Epithelial cell of esophagus (primary cell): ENCODE results near the gene NHERF1.

Source experiments
- DNase-seq: peaks from one replicate; pipeline ENCODE4 v3.0.0; 2010; ENCODE audit warnings: low read depth
- H3K4me3 ChIP-seq: 2 replicates; pipeline ENCODE4 v1.5.1; 2011; ENCODE audit warnings: mild to moderate bottlenecking, low read length, control low read depth
- TF ChIP-seq, protein P1 (sequence below): IDR thresholded peaks from 2 replicates; pipeline ENCODE4 v1.5.1; 2011; ENCODE audit warnings: low read depth, mild to moderate bottlenecking, low read length, control low read depth, inconsistent platforms; ENCODE audit not compliant: insufficient read depth; ENCODE audit errors: missing control alignments

The NHERF1 gene

DNA sequence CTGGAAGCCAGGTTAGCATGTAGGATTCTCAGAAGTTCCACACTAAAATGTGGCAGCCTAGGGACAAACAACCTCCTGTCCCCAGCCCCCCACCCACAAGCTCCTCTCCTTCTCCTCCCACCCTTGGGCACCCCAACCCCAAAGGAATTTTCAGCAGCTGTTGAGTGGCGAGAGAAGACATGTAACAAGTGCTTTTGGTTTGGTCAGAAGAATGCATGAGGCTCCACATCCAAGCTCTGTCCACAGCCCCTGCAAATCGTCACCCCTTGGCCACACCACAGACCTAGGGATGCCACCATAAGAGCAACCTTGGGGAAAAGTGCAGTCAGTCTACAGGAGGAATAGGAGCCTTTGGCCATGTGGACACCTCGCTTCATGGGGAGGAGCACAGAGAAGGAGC, 23.3 kb upstream of the NHERF1 start:
- H3K4me3 ChIP-seq = no peak overlapping the region
- DNase-seq = no peak
- TF ChIP-seq, protein P1, sequence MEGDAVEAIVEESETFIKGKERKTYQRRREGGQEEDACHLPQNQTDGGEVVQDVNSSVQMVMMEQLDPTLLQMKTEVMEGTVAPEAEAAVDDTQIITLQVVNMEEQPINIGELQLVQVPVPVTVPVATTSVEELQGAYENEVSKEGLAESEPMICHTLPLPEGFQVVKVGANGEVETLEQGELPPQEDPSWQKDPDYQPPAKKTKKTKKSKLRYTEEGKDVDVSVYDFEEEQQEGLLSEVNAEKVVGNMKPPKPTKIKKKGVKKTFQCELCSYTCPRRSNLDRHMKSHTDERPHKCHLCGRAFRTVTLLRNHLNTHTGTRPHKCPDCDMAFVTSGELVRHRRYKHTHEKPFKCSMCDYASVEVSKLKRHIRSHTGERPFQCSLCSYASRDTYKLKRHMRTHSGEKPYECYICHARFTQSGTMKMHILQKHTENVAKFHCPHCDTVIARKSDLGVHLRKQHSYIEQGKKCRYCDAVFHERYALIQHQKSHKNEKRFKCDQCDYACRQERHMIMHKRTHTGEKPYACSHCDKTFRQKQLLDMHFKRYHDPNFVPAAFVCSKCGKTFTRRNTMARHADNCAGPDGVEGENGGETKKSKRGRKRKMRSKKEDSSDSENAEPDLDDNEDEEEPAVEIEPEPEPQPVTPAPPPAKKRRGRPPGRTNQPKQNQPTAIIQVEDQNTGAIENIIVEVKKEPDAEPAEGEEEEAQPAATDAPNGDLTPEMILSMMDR = no peak

DNA sequence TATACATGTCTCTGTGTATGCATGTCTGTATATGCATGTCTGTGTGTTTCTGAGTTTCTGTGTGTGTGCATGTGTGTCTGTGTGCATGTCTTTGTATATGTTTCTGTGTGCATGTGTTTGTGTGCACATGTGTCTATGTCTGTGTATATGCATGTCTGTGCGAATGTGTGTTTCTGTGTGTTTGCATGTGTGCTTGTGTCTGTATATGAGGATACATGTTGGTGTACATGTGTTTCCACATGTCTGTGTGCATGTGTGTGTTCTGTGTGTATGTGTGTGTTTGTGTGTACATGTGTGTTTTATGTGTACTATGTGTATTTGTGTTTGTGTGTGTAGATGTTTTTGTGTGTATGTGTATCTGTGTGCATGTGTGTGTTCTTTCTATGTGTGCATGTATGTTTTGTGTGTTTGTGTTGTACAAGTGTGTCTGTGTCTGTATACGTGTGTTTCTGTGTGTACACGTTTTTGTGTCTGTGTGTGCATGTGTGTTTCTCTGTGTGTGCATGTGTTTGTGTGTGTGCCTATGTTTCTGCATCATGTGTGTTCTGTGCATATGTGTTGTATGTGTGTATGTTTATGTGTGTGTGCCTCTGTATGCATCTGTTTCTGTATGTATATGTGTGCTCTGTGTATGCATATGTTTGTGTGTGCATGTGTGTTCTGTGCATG, 20.3 kb upstream of the NHERF1 start:
- H3K4me3 ChIP-seq = no peak overlapping the region
- no peak for DNase-seq
- TF ChIP-seq, protein P1 = no peak

DNA sequence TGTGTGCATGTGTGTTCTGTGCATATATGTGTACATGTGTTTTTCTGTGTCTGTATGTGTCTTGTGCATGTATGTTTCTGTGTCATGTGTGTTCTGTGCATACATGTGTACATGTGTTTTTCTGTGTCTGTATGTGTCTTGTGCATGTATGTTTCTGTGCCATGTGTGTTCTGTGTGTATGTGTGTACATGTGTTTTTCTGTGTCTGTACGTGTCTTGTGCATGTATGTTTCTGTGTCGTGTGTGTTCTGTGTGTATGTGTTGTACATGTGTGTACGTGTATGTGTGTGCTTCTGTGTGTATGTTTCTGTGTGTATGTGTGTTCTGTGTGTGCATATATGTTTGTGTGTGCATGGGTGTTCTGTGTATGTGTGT, 19.7 kb upstream of the NHERF1 start:
- TF ChIP-seq, protein P1 = no peak
- H3K4me3 ChIP-seq = no peak overlapping the region
- DNase-seq = no peak

DNA sequence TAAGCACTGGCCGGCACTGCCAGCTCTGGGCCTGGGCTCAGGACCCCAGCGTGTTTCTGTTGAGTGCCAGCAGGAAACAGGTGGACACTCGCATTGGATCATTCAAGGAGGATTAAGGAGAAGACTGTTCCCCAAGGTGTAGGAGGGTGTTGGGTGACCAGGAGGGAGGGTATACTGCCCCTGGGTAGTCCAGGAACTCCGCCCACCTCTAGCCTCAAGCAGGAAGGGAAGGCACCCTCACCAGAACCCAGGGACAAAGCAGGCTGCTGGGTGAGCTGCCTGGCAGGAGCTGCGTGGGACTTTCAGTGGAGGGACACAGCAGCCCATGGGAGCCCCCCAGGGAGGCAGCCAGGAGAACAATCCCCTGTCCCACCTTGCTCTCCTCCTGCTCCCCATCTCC, 19.1 kb upstream of the NHERF1 start:
- TF ChIP-seq, protein P1 = no peak
- DNase-seq = no peak

DNA sequence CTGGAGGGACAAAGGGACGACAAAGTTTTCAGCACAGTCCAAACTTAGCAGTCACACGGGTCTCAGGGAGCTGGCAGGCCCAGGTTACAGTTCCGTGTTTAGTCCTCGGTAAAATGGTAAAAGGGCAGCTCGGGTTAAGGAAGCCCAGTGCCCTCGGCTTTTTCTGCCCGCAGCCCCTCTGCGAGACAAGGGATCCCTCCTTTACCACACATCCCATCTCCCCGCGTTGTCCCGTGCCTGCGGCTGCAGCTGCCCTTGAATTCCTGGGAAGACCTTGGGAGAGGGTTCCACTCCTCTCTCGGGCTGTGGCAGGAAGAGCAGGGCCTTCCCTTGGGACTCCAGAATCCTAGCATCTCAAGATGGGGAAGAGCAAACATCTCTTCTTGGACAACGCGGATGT, 18.6 kb upstream of the NHERF1 start:
- H3K4me3 ChIP-seq = no peak overlapping the region
- no peak for DNase-seq
- TF ChIP-seq, protein P1 = no peak

More for the DNA sequence above, 19.1 kb upstream of the NHERF1 start:
- no peak overlapping the region for H3K4me3 ChIP-seq

DNA sequence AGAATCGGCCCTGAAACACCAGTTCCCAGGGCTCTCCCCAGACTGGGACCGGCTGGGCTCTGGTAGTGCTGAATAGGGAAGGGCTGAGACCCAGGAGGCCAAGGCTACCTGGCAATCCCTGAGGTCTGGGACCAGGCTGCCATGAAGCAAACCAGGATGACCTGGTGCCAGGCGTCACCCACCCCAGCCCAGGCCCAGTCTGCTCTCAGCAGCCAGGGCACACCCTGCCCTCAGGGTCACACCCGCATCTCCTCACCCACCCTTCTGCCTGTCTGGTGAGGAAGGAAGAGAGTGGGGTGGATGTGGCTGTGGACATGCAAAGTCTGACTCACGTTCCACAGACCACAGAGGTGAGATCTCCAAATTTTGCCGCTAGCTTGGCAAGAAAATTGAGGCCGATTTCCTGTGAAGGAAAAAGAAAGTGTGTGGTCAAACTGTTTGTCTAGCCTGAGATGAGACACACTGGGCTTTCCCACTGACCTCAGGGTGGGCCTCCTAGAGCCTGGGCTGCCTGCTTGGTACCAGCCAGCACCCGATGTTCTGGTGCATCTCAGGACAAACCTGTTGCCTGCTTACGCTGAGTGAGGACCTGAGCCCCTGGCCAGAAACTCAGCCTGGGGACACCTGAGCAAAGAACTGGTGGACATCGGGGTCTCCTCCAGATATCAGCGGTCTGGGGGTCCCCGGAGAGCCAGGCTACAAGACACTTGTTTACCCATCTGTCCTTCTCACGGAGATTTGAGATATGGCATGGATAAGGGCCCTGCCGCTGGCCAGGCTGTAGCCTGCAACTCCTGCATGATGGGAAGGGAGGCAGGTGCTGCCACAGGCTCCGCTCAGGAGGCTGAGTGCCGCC, 17.7 kb upstream of the NHERF1 start:
- DNase-seq = no peak
- H3K4me3 ChIP-seq = no peak overlapping the region
- TF ChIP-seq, protein P1 = no peak

DNA sequence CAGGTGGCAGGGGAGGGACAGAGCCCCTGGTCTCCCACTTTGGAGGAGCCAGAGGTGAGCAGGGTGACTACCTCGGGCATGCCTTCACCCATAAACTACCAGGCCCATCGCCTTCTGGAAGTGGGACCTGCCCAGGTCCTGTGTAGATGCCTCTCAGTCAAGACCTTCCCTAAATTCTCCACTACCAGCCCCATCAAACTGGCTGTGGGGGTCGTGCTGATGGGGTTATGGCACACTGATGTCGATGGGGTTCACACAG, 17.2 kb upstream of the NHERF1 start:
- TF ChIP-seq, protein P1 = no peak
- H3K4me3 ChIP-seq = no peak overlapping the region
- DNase-seq = no peak
